Sigmoid colon (tissue), 4 donors: Measurements from ENCODE around the gene TMEM129.

Source experiments
- CTCF ChIP-seq, 4 experiments: fragments of 450-650 bp in 3 of 4; fragments of 200-600 bp in 1 of 4; IDR thresholded peaks; one replicate each; pipeline ENCODE4 v1.5.1; 2016 to 2019; ENCODE audit warnings: antibody characterized with exemption in 4 of 4, mild to moderate bottlenecking in 3 of 4, moderate library complexity in 2 of 4
- EP300 ChIP-seq, 4 donors: sonication (generic); formaldehyde crosslinking; IDR thresholded peaks; one replicate each; pipeline ENCODE4 v1.6.1; 2017; ENCODE audit warnings: antibody characterized with exemption in 4 of 4
- POLR2A ChIP-seq, 2 donors: fragments of 450-650 bp; IDR thresholded peaks; one replicate each; pipeline ENCODE4 v1.6.1; 2016; ENCODE audit warnings: antibody characterized with exemption in 2 of 2, mild to moderate bottlenecking in 2 of 2, moderate library complexity in 2 of 2
- POLR2AphosphoS5 ChIP-seq, 4 donors: sonication (generic); formaldehyde crosslinking; IDR thresholded peaks; one replicate each; pipeline ENCODE4 v1.6.1; 2017; ENCODE audit warnings: antibody characterized with exemption in 4 of 4

GRCh38 chr4:1735215-1735614, 14.1 kb upstream of the TMEM129 start:
- TF ChIP-seq CTCF (IDR thresholded peaks at IDR 0.05) (no peak), POLR2AphosphoS5 (IDR thresholded peaks at IDR 0.05) (no peak), POLR2A (IDR thresholded peaks at IDR 0.05) (no peak), EP300 (IDR thresholded peaks at IDR 0.05) (no peak)
